Fibroblast of villous mesenchyme (primary cell): ENCODE data around the gene KDM4B. TPM values are rescaled to one million over a fixed set of nuclear protein-coding genes. Genes with fewer than 3 reads are reported as not detected.

Experiments
- DNase-seq: peaks from one replicate; pipeline ENCODE4 v3.0.0-alpha.2; 2010; ENCODE audit warnings: low read depth
- H3K4me3 ChIP-seq: 2 replicates; pipeline ENCODE4 v1.5.1; 2011; ENCODE audit warnings: low read depth, mild to moderate bottlenecking, low read length
- total RNA-seq: library from RNA; depleted of rRNA; stranded (reverse); fragments of >200 nt; gene quantifications from 2 replicates; pipeline ENCODE4 v1.2.3, GENCODE V29; 2012
- TF ChIP-seq, protein P1 (sequence below): IDR thresholded peaks from 2 replicates; pipeline ENCODE4 v1.5.1; 2012; ENCODE audit warnings: low read depth, mild to moderate bottlenecking, low read length; ENCODE audit not compliant: insufficient read depth

Gene KDM4B
- total RNA-seq, 1 donor = 17.7 TPM

GRCh38 chr19:5037936-5038335, 69.0 kb downstream of the KDM4B start:
- TF ChIP-seq, protein P1, sequence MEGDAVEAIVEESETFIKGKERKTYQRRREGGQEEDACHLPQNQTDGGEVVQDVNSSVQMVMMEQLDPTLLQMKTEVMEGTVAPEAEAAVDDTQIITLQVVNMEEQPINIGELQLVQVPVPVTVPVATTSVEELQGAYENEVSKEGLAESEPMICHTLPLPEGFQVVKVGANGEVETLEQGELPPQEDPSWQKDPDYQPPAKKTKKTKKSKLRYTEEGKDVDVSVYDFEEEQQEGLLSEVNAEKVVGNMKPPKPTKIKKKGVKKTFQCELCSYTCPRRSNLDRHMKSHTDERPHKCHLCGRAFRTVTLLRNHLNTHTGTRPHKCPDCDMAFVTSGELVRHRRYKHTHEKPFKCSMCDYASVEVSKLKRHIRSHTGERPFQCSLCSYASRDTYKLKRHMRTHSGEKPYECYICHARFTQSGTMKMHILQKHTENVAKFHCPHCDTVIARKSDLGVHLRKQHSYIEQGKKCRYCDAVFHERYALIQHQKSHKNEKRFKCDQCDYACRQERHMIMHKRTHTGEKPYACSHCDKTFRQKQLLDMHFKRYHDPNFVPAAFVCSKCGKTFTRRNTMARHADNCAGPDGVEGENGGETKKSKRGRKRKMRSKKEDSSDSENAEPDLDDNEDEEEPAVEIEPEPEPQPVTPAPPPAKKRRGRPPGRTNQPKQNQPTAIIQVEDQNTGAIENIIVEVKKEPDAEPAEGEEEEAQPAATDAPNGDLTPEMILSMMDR = no peak
- no peak for DNase-seq
- no peak overlapping the region for H3K4me3 ChIP-seq

GRCh38 chr19:5038631-5039271, 69.8 kb downstream of the KDM4B start:
- TF ChIP-seq, protein P1 = peak; percentile 65
- no peak overlapping the region for H3K4me3 ChIP-seq
- DNase-seq = no peak

DNA sequence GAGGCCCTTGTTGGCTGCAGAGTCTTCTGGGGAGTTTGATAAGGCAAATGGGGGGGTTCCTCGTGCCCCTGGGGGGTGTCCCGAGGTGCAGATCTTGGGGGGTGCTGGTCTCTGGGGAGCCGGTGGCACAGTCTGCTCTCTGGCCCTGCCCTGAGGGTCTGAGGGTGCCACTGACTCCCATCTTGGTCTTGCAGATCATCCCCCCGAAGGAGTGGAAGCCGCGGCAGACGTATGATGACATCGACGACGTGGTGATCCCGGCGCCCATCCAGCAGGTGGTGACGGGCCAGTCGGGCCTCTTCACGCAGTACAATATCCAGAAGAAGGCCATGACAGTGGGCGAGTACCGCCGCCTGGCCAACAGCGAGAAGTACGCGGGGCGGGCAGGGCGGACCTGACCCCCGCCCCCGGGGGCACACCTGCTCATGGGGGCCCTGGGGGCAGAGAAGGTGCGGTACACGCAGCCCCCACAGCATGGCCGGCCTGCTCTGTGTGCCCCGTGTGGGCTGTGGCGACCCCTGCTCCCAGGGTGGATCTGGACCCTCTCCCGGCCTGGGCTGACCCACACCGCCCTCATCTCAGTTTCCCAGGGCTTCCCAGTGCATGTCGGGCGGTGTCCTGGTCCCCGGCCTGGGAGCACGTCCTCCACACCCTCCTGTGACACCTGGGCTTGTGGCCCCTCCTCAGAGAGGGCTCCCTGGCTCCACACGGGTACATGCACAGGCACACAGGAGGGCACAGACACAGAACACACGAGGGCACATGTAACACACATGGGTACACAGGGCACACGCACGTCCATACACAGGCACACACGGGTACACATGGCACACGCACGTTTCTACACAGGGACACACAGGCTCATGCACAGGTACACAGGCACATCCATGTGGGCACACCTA, 71.0 kb downstream of the KDM4B start:
- TF ChIP-seq, protein P1 = no peak

GRCh38 chr19:5040544-5041167, 71.7 kb downstream of the KDM4B start:
- no peak overlapping the region for H3K4me3 ChIP-seq

More for the DNA sequence above, 71.0 kb downstream of the KDM4B start:
- no peak overlapping the region for H3K4me3 ChIP-seq
- DNase-seq = no peak

GRCh38 chr19:5041168-5041912, 72.4 kb downstream of the KDM4B start:
- TF ChIP-seq, protein P1 = no peak
- DNase-seq = peak; percentile 25

More at GRCh38 chr19:5040544-5041167, 71.7 kb downstream of the KDM4B start:
- DNase-seq = no peak
- TF ChIP-seq, protein P1 = no peak

GRCh38 chr19:5041913-5042187, 72.9 kb downstream of the KDM4B start:
- TF ChIP-seq, protein P1 = no peak
- H3K4me3 ChIP-seq = no peak overlapping the region
- DNase-seq = no peak

More at GRCh38 chr19:5041168-5041912, 72.4 kb downstream of the KDM4B start:
- H3K4me3 ChIP-seq = no peak overlapping the region
